DND-41 (cell line): ENCODE data around the gene HJV.

ENCODE experiments used
- CTCF ChIP-seq: IDR thresholded peaks from 2 replicates; pipeline ENCODE4 v1.5.1; 2012; ENCODE audit warnings: borderline replicate concordance, low read length, moderate library complexity, mild to moderate bottlenecking; ENCODE audit not compliant: poor library complexity, severe bottlenecking; ENCODE audit errors: extremely low read depth
- EZH2 ChIP-seq: IDR thresholded peaks from 3 replicates; pipeline ENCODE4 v1.6.1; 2012; ENCODE audit warnings: borderline replicate concordance, low read depth, mild to moderate bottlenecking, moderate library complexity, low read length, inconsistent platforms; ENCODE audit not compliant: severe bottlenecking

GRCh38 chr1:145985502-145986439 is 35.8 kb downstream of the HJV start:
- TF ChIP-seq CTCF (no peak), EZH2 (no peak)
